NCI-H460 (cell line): Measurements from ENCODE around the gene KMT2D. TPM values are rescaled to one million over a fixed set of nuclear protein-coding genes. Genes with fewer than 3 reads are reported as not detected.

Source experiments
- DNase-seq: peaks from one replicate; pipeline ENCODE4 v3.0.0-alpha.2; 2016; ENCODE audit warnings: low read depth; ENCODE audit errors: extremely low read depth
- polyA plus RNA-seq: library from polyadenylated mRNA; depleted of rRNA; stranded (reverse); fragments of >200 nt; gene quantifications from 2 replicates; pipeline ENCODE4 v1.2.3, GENCODE V29; 2014; cell fraction: nucleus; rRNA removed
- total RNA-seq: library from RNA; depleted of rRNA; stranded (reverse); fragments of >200 nt; shearing (Covaris generic); gene quantifications from 2 replicates; pipeline ENCODE4 v1.2.3, GENCODE V29; 2014; rRNA removed

Gene KMT2D, protein sequence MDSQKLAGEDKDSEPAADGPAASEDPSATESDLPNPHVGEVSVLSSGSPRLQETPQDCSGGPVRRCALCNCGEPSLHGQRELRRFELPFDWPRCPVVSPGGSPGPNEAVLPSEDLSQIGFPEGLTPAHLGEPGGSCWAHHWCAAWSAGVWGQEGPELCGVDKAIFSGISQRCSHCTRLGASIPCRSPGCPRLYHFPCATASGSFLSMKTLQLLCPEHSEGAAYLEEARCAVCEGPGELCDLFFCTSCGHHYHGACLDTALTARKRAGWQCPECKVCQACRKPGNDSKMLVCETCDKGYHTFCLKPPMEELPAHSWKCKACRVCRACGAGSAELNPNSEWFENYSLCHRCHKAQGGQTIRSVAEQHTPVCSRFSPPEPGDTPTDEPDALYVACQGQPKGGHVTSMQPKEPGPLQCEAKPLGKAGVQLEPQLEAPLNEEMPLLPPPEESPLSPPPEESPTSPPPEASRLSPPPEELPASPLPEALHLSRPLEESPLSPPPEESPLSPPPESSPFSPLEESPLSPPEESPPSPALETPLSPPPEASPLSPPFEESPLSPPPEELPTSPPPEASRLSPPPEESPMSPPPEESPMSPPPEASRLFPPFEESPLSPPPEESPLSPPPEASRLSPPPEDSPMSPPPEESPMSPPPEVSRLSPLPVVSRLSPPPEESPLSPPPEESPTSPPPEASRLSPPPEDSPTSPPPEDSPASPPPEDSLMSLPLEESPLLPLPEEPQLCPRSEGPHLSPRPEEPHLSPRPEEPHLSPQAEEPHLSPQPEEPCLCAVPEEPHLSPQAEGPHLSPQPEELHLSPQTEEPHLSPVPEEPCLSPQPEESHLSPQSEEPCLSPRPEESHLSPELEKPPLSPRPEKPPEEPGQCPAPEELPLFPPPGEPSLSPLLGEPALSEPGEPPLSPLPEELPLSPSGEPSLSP (N-terminal part only)
- total RNA-seq: 19.1 and 21.0 TPM in 2 replicates
- polyA plus RNA-seq: 19.8 and 47.4 TPM in 2 replicates

DNA sequence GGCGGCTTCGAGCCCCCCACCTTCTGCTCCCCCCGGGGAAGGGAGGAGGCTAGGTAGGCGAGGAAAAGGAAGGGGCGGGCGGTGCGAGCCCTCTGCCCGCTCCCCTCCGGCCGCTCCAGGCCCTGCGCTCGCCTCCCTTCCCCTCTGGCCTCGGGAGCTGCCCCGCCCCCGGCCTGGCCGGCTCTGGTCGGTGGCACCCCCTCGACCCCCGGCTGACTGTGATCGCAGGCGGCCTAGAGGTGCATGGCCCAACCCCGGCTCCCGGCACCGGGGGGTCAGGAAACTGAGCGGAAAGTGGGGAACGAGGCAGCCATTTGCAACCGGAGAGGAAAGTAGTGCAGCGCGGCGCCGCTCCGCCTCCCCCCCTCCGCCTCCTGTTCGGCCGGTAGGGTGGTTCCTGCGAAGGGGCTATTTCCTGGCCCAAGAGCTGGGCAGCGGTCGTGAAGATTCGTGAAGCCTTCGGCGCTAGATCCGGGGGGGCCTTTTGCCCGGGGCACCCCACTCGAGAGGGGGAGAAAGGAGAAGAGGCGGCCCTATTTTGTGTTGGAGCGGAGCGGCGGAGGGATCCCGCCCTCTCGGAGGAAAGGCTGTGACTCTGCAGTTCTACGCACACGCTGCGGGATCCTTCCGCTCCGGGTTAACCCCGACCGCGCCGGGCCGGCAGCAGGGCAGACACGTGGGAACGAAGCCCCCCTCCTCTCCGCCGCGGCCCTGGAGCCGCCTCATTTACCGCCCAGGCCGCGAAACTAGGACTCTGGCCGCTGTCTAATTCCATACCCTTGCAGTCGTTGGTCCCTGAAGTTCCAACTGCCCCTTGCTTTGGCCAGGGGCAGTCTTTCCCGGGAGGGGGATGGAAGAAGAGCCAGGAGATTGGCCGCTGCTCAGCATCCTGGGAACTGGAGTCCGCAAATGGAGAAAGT is at the start of gene KMT2D:
TSS of gene KMT2D (minus strand) at position 558 of the 920 bp plus-strand sequence. CDS start 5,470 bp downstream, outside the sequence.
- peak; percentile 85 for DNase-seq

DNA sequence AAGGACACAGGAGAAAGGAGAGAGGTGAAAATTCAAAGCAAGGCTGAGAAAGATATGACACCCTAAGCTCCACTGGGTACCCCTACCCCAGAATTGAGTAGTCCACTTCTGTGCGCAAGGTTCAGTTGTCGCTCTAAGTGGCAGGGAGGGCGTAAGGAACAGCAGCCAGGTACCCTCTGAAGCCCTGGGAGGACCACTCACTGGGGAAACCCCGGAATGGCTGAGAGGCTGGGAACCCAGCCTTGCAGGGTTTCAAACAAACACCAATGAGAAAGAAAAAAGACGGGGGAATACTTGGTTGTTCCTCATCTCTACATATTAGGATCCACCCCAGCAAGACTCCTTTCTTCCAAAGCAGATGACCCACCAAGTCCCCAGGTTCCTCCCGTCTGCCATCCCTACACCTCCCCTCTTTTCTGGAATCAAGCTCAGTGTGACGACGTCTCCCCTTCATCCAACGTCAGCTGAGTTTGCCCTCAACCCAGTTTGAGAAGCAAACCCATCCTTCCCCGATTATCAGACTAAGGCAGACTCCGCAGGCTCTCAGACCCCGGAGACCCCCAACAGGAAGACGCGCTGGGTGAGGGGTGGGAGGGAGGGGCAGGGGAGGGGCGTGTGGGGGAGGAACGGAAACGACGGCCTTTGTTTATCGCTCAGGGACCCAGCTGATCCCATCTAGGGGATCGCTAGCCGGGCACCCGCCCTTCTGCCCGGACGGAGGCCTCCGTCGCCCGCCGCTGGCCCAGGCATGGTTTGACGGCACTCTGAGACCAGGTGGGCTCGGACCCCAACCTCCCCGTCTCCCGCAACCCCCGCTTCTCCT is 49.3 kb upstream of the KMT2D start:
- DNase-seq: no peak

DNA sequence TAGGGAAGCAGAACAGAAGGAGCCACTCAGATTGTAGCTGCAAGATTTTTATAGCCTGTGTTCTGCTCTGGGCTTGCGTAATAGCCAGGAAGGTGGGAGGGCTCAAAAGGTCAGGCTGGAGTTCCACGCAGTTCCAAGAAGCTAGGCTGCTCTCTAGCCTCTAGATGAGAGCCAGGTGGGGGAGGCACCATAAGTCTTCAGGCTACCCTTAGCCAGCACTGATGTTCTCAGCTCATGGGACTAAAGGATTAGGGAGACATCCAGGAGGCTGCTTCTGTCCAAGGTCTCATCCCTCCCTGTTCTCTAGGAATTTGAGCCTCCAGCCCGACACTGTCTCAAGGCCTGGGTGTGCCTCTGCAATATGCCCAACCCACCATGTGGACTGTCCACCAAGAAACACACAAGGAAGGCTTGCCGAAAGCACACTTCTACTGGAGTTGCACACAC is 48.4 kb upstream of the KMT2D start:
- no peak for DNase-seq

DNA sequence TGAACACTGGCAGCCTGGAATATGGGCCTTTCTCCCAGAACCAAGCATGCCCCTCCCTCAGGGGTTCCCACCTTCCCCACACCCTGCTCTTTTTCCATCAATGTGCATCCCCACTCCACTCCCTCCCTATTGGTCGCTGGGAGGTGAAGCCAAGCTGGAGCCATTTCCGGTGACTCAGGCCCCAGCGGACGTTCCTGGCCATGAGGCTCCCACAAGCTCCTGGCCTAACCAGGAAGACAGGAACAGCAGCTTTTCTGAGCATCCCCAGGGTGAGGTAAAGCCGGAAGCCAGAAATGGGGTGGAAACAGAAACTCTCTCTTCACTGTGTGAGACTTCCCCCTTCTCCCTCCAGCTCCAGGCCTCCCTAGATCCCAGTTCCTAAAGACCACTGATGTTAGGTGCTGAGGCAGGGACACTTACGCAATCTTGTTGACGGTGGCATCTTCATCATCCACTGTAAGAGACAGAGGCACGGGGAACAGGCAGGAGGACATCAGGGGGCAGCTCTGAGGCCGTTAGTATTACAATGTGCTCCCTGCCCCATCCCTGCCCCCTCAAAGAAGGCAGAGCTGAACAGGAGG is 45.0 kb upstream of the KMT2D start:
- no peak for DNase-seq

DNA sequence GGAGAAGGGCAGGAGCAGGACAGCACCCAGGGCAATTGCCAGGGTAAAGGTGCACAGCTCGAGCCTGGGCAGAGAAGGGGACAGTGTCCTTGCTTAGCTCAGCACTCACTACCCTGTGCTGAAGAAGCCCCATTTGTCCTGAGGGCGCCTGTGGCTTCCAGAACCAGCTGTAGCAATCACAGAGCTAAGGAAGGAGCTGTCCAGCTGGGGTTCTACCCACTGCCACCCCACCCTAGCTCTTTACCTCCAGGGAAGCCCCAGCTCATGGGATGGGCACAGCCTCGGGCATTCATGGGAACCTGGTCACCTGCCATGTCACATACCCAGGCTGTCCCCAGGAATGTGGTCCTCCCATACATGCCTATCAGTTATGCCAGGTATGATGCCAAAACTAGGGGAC is 44.2 kb upstream of the KMT2D start:
- no peak for DNase-seq

DNA sequence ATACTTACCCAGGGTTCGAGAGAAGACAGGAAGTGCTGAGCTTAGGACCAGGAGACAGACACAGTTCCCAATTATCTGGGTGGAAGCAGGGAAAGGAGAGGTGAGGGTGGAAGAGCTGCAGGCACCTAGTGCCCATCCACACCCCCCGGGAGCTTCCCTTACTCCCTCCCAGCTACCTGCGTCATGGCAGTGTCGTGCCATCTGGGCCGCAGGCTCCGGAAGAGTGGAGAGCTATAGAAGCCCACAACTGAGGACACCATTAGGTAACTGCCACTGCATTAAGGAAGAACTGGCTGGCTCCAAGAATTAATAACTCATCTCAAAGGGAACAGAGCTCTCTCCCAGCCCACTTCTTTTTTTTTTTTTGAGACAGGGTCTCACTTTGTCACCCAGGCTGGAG is 39.8 kb upstream of the KMT2D start:
- DNase-seq: no peak

DNA sequence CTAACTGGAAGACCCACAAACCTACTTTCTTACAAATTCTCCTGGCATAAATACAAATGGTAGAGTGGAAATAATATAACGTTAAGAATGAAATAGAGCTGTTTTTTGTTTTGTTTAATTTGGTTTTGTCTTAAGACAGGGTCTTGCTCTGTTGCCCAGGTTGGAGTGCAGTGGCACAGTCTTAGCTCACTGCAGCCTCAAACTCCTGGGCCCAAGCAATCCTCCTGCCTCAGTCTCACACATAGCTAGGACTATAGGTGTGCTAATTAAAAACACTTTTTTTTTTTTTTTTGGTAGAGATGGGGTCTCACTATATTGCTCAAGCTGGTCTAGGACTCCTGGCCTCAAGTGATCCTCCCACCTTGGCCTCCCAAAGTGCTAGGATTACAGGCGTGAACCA is 38.1 kb upstream of the KMT2D start:
- DNase-seq: no peak

DNA sequence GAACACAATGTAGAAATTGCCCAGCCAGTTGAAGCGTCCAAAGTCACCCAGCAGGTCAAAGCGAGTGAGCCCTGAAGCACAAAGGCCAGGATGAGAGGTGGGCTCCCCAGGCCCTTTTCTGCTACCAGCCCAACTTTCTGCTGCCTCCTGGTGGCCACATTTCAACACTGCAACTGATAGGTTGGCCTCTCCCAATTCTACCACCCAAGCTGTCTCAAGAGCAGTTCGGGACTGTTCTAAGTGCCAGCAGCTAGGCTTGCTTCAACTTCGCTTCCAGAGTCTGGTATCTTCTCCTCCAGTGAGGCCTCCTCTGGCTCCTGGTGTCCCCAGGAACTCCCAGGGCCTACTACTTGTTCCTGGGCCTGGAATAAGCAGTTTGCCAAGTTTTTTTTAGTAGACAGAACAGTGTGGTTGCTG is 37.4 kb upstream of the KMT2D start:
- DNase-seq: peak; percentile 46

DNA sequence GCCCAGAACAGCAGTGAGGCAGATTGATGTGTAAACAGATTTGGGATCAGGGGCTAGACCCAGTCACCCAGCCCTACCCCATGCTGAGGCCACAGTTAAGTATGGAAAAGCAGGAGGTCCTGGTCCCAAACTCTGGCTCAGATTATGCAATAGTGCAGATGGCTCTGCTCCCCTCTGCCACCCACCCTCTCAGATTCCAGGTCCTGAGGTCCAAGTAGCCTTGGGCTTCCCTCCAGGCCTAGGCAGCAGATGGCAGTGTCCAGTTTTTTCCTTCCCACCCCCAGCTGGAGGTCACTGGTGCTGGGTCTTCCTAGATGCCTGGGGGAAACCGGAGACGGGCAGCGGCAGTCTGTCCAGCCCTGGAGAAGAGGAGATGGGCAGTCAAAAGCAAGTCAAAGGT is 36.8 kb upstream of the KMT2D start:
- DNase-seq: no peak

DNA sequence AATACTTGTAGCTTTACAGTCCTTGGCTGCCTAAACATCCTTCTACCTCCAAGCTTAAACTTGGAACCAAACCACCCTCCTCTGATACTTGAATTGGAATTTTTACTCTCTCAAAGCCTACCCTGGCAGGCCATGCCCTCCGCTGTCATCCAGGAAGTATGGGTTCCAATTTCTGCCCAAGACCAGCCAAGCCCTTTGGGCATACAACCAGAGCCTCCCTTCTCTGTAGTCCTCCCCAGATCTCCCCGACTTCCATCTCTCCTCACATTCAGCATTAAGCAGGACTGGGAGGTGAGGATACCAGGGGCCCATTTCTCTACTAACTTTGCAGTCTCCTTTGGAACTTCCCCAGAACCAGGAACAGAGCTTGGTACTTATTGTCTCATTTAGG is 34.4 kb upstream of the KMT2D start:
- no peak for DNase-seq

DNA sequence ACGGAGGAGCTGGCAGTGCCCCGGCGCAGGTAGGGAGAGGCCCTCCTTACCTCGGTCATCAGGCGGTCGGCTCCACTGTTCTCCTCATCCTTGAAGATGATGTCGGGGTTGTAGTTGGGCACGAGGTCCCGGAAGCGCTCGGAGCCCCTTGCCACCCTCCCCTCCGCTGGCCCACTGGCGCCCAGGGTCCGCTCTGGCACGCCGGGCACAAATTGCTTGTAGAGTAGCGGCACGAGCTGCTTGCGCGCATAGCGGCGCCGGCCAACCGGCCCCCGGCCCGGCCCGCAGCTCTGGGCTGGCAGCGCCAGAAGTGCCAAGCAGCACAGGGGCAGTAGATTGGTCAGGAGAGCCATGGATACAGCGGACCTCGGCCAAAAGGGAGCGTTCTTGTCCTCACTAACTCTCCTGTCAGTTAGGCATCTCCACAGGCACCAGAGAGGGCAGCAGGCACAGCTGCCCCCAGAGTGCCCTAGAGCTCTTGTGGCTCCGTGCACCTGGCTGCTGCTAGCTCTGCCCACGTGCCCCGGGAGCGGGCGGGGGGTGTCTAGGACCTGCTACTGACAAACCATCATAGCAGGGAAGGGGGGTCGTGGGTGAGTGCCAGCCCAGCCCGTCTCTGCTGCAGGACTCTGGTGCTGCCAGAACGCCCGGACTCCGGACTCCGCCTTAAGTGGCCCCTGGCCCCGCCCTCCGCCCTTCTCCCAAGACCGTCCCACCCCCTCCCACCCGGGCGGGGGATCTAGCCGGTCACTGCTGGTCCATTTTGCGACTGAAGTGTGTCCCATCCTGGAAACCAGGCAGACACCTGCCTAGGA is 33.8 kb upstream of the KMT2D start, which contains the start of gene DHH:
TSS of gene DHH (minus strand) at position 642 of the 815 bp plus-strand sequence. CDS start at position 353, 289 bp downstream.
- DNase-seq: no peak

DNA sequence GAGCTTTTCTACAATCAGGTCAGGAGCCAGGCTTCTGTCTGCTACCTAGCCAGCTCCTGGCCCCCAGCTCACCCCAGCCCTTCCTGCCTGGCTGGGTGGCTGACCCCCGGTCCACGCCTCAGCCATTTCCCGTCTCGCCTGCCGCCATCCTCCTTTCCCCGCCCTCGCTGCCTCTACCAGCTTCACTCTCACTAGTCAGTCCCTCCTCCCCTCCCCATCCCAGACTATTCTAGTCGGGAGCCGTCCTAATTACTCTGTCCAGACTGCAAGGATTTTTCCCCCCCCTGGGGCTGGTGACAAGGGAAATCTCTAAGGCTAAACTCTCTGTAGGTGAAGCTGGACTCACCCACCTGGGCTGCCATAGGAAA is 33.2 kb upstream of the KMT2D start:
- no peak for DNase-seq

DNA sequence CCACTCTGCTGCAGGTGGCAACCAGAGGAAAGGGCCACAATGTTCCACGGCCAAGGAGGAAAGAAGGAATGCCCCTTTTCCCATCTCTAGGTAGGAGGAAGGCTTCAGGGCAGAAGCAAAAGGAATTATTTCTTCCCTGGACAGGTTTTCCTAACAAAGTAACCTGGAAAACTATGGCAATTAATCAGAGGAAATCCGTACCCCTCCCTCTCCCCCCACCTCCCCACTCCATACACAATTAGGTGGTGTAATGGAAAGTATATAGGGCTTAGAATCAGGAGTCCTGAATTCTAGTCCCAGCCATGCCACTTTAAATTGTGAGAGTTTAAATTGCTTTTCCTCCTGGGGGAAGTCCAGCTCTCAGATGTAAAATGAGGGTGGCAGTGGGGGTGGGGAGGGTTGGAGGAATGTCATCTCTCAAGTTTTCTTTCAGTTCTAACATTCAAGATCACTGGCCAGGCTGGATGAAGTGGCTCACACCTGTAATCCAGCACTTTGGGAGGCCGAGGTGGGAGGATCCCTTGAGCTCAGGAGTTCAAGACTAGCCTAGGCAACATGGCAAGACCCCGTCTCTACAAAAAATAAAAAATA is 32.3 kb upstream of the KMT2D start:
- DNase-seq: no peak

DNA sequence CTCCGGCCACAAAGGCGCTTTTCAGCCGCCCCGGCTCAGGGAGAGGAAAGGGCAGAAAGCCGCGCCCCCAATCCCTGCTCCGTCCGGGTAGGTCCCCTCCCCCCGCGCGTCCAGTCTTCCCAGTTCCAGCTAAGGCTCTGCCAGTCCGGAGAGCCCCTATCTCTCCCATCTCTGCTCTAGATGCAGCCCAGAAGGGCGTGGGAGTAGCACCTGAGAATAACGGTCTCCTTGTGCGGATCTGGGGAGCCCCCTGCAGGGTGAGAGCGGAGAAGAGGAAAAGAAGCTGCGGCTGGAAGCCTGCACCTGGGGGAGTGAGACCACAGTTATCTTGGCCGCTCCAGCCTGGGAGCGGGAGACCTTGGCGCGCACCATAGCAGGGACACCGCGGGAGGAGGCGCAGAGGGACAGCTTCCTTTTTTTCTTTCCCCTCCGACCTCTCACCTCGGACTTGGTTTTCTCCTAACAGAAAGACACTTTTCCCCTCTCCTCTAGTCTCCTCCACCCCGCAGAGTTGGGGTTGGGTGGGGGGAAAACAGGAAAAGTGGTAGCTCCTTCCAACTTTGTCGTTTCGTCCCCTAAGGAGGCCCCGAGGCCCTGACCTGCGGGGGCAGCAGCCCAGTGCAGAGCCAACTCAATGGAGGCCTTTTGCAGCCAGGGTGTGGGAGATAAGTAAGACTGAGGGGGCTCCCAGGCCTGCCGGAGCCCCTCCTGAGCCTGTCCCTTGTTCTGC is 31.7 kb upstream of the KMT2D start:
- peak; percentile 40 for DNase-seq

DNA sequence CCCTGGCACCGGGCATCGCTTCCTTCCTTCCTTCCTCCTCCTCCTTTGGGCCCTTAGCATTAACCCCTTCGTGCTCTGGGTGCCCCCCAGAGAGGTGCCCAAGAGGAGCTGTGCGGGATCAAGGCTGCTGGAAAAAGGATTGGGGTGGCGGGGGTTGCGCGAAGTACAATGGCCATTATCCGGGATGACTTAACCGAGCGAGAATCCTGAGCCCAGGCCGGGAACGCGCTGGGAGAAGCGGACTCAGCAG is 31.2 kb upstream of the KMT2D start:
- DNase-seq: no peak

DNA sequence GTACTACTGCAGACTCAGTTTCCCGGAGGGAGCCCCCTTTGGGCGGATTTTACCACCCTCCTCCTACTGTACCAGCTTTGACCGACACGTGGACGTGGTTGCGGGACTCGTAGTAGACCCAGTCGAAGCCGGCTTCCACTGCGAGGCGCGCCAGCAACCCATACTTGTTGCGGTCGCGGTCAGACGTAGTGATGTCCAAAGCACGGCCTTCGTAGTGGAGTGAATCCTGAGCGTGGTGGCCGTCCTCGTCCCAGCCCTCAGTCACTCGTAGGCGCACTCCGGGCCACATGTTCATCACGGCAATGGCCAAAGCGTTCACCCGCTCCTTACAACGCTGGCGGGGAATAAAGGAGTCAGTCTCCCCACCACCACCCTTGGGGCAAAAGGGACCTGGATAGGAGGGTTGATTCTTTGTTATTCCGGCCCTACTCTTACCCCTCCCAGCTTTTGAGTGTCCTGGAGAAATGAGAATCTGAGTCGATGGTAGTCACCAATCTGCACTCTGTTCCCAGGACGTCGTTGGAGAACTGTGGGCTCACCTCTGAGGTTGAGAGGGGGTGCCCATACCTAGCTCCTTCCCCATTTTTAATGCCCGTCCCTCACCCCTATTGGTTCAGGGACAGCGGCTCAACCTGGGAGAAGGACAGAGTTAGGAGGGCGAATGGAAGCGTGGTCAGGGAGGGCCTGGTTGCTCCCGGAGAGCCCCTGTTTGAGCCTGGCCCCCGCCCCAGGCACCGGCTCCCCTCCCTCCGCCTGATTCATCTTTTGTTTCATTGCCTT is 30.7 kb upstream of the KMT2D start:
- DNase-seq: no peak
